GM12874 (cell line): Measurements from ENCODE around the gene NCOA4.

Experiments
- TF ChIP-seq, protein P1 (sequence below): IDR thresholded peaks from 2 replicates; pipeline ENCODE4 v1.5.1; 2011; ENCODE audit warnings: low read depth, mild to moderate bottlenecking, control low read depth, low read length, moderate library complexity; ENCODE audit not compliant: insufficient read depth

The NCOA4 gene

DNA sequence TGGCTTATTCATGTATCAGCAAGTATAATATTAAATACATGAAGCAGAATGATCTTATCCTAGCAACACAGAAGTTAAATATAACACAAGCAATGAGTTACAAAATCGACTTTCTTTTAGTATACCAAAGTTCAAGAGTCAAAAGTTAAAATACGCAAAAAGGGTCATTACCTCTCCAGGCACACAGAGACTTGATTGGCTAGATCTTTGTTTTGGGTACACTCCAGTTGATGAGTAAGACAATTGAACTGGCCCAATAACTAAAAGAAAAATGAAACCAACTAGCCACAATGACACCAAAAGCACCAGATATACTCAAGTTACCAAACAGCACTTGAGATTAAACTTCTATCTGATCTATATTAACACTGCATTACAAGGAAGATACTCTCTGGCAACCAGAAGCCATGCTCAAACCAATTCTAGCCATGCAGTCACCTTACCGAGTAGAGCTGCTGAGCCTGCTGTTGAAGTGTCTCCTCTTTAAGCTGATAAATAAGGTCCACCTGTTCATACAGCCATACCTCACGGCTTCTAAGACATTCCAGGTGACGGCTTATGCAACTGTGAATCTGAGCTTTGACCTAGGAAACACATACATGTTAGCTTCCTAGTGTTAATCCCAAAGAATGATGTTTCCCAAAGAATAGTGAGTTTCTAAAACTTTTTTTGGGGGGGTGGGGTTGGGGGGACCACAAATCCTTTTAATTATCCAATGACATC lies 15.6 kb downstream of the NCOA4 start:
- TF ChIP-seq, protein P1, sequence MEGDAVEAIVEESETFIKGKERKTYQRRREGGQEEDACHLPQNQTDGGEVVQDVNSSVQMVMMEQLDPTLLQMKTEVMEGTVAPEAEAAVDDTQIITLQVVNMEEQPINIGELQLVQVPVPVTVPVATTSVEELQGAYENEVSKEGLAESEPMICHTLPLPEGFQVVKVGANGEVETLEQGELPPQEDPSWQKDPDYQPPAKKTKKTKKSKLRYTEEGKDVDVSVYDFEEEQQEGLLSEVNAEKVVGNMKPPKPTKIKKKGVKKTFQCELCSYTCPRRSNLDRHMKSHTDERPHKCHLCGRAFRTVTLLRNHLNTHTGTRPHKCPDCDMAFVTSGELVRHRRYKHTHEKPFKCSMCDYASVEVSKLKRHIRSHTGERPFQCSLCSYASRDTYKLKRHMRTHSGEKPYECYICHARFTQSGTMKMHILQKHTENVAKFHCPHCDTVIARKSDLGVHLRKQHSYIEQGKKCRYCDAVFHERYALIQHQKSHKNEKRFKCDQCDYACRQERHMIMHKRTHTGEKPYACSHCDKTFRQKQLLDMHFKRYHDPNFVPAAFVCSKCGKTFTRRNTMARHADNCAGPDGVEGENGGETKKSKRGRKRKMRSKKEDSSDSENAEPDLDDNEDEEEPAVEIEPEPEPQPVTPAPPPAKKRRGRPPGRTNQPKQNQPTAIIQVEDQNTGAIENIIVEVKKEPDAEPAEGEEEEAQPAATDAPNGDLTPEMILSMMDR, result no peak

DNA sequence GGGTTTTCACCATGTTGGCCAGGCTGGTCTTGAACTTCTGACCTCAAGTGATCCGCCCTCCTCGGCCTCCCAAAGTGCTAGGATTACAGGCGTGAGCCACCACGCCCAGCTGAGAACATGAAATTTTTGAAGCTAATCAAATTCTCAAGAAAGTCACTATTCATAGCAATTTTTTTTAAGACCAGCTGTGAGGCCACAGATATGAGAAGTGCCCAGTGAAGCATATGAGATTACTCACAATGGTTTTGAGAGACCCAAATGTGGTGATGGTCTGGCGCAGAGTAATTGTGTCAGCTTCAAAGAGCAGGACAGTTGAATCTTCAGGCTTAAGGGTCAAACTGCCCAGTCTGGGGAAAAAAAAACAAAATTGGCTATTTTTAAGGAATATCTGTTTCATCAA lies 16.2 kb downstream of the NCOA4 start:
- TF ChIP-seq, protein P1, result no peak

DNA sequence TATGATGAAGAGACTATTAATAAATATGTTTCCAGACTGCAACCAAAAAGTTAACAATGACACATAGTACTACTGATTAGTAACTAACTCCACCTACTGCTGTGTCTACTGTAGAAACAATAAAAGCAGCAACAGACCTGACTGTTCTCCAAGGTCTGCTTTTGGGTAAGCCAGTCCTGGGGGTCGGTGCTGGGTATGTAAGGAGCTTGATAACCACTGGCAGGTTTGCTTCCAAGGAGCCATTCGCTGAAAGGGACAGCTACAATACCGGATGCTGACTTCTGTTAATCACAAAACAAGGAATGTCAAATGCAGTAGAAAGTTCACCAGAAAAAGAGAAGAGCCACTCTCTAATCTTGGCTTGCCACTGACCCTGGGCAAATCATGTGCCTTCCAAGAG lies 17.7 kb downstream of the NCOA4 start:
- TF ChIP-seq, protein P1, result no peak

DNA sequence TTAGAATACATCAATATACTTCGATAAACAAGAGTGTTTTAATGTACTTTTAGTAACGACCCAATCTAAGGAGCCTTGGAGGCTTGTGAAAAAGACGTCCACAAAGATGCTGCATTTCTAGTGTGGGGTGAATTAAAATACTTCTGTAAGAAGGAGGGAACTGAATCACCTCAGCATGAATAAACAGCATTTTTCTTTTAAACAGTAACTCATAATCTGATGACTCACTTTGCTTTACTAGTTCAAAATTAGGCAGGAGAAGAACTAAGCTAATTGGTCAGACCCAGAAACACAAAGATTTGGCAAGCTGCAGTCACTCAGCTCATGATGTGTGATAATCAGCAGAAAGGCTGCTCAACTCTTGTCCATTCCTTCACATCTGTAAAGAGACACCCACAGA lies 24.2 kb downstream of the NCOA4 start:
- TF ChIP-seq, protein P1, result no peak

DNA sequence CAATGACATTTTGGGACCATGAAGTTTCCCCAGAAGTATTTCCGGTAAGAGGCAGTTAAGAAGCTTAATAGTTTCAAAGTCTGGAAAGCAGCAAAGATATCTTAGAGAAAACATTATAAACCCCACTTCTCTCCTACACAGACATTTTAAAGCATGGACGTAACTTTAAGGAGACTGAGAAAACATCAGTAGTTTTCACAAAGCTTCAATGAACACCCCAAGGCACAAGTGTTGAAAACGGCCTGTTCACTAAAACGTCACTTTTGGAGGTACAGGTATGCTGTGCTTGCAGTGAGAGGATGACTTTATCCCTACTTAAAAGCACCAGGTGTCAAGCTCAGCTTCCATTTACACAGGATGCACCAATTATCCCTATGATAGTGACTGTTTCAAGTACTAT lies 25.0 kb downstream of the NCOA4 start:
- TF ChIP-seq, protein P1, result no peak

DNA sequence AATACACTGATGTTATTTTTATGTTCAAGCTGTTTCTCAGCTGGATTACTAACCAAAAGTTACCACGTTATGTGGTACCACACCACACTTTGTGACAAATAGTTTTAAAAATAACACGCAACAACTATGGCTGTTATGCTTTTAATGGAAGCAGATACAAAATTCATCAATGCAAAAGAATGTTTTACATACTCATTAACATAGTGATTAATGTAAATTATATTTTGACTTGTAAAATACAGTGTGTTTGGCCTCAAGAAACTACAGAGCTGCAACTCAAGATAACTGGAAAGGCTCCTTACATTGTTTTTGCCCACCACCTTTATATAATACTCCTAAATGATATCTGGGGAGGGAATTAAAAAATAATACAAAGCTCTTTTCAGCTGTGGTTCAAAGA lies 25.5 kb downstream of the NCOA4 start:
- TF ChIP-seq, protein P1, result no peak

DNA sequence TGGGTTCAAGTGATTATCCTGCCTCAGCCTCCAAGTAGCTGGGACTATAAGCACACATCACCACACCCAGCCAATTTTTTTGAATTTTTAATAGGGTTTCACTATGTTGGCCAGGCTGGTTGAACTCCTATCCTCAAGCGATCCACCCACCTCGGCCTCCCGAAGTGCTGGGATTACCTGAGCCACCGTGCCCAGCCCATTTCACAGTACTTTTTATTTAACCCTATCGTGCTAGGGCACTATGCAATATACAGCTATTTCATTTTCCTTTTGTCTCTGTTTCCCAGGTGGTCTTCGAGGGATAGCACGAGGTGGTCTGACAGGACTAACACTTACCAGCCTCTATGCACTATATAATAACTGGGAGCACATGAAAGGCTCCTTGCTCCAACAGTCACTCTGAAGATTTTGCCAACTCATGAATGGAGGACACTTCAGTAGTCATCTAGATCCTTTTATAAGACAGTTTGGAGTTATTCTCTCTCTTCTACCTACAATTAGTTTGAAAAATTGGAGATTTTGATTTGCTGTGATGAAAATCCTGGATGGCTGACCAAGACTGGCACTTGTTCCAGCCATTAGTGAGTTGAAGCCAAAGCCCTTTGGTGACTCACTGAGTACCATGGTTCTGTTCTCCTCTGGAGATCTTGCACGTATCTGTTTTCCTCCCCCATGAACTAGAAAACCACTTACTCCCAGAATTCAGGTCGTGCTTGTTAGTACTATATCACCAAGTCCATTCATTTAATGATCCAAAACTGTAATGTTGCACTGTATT lies 27.3 kb downstream of the NCOA4 start:
- TF ChIP-seq, protein P1, result no peak
